C4-2B (cell line): ENCODE measurements around the gene OSBPL2.

Source experiments
- CTCF ChIP-seq: fragments of 450-650 bp; conservative IDR thresholded peaks from 2 replicates; pipeline ENCODE4 v1.5.1; 2017; ENCODE audit warnings: mild to moderate bottlenecking
- ZFX ChIP-seq: fragments of 450-650 bp; IDR thresholded peaks from 2 replicates; pipeline ENCODE4 v1.6.1; 2017

- TF ChIP-seq CTCF: no peak
- no peak for TF ChIP-seq ZFX
Observed at GRCh38 chr20:62296724-62297448, 58.6 kb downstream of the OSBPL2 start.
